ENCODE data around the gene SPDEF. TPM values are rescaled to one million over a fixed set of nuclear protein-coding genes. Genes with fewer than 3 reads are reported as not detected.

SPDEF gene
- total RNA-seq, 2 experiments from 2014 or later = 0.13 TPM; not detected in 1

DNA sequence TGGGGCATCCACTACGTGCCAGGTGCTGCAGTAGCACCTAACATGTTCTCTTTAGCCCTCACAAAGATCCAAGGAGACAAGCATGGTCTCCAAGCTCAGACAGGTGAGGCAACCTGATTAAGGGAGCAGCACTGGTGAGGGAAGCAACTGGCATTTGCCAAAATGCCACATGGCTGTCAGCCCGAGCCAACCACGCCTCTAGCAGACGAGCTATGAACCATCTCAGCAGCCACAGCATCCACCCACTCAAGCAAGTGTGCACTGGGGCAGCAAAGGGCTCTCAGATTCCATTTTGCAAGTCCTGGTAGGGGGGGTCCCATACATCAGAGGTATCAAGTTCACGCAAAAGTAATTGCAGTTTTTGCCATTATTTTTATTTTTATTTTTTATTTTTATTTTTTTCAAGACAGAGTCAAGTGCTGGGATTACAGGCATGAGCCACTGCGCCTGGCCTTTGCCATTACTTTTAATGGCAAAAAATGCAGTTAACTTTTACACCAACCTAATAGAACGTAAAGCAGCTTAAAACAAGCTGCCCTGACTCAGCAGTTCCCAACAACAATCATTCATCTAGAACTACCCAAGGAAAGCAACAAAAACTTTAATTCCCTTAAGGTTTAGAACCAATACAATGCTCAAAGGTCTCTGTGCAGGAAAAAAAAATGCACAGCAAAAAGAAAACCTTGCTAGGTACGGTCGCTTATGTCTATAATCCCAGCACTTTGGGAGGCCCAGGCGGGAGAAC is 36.3 kb upstream of the SPDEF start:
- CTCF ChIA-PET = interaction anchor here (1.0 to 4.6 kb wide), 3 partner anchors 16 to 343 kb away, joined by 3 to 20 read pairs (median 3); partner anchors contain the start of gene SMIM29
- no peak for ATAC-seq
- Mint-ChIP-seq H3K4me1 (ENCODE audit: low read depth) (peaks cover 7% of the 10 kb centered on the region), H3K9me3 (ENCODE audit: insufficient read depth) (no peaks in the 10 kb centered on the region), H3K27ac (no peak overlapping the region), H3K27me3 (ENCODE audit: low read depth) (no peaks in the 10 kb centered on the region), H3K36me3 (ENCODE audit: low read depth) (peaks cover 3% of the 10 kb centered on the region), H3K4me3 (no peak overlapping the region)
- POLR2A ChIA-PET = interaction anchor here (0.7 kb wide), 1 partner anchor 8 kb away, joined by 3 read pairs; no protein-coding TSS in a partner anchor
- no peak for DNase-seq

DNA sequence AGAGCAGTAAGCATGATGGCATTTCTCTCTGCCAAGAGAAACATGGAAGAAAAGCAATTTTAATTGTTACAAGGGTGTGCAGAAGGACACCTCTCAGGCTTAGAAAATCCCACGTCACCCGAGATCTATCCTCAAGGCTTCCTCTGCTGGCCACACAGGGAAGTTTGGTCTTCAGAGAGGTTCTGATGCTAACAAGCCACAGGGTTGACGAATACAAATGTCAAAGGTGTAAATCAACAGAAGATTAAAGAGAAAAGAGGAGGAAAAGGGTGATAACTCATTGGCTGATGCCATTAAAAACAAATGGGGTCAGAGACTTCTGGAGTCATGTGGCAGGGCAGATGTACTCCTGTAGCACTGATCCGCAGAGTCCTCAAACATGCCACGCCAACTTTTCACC is 33.6 kb upstream of the SPDEF start:
- ChIA-PET CTCF (no interaction called here), POLR2A (no interaction called here)
- DNase-seq (no peak), ATAC-seq (no peak)
- Mint-ChIP-seq H3K9me3 (ENCODE audit: insufficient read depth) (no peaks in the 10 kb centered on the region), H3K4me3 (no peak overlapping the region), H3K27ac (no peak overlapping the region), H3K36me3 (ENCODE audit: low read depth) (peaks cover 3% of the 10 kb centered on the region), H3K27me3 (ENCODE audit: low read depth) (no peaks in the 10 kb centered on the region), H3K4me1 (ENCODE audit: low read depth) (peaks cover 7% of the 10 kb centered on the region)

DNA sequence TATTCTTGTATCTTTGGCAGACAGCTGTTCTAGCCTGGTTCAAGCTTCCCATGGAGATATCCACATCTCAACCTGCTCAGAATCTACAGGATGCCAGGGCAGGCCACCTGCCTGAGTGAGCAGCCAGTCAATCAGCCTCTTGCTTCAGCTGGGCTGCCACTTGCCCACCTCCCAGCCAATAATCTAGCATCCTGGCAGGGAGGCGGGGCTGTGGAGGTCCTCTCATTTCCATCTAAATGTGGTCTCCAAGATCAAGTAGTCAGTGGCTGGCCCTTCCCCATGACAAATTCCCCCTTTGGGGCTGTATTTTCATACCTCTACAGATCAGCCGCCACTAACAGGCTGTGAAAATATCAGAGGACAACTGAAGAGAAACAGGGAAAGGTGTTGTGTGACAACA is 33.0 kb upstream of the SPDEF start:
- ATAC-seq (no peak), DNase-seq (no peak)
- Mint-ChIP-seq H3K27me3 (ENCODE audit: low read depth) (no peaks in the 10 kb centered on the region), H3K9me3 (ENCODE audit: insufficient read depth) (no peaks in the 10 kb centered on the region), H3K4me3 (no peak overlapping the region), H3K4me1 (ENCODE audit: low read depth) (peaks cover 7% of the 10 kb centered on the region), H3K27ac (no peak overlapping the region), H3K36me3 (ENCODE audit: low read depth) (peaks cover 3% of the 10 kb centered on the region)
- POLR2A ChIA-PET = no interaction called here
- CTCF ChIA-PET = no interaction called here

GRCh38 chr6:34587851-34588250 is 31.7 kb upstream of the SPDEF start:
- Mint-ChIP-seq H3K27ac (no peak overlapping the region), H3K36me3 (ENCODE audit: low read depth) (peaks cover 3% of the 10 kb centered on the region), H3K9me3 (ENCODE audit: insufficient read depth) (no peaks in the 10 kb centered on the region), H3K4me1 (ENCODE audit: low read depth) (peaks cover 7% of the 10 kb centered on the region), H3K27me3 (ENCODE audit: low read depth) (no peaks in the 10 kb centered on the region), H3K4me3 (no peak overlapping the region)
- ATAC-seq (no peak), DNase-seq (no peak)
- ChIA-PET CTCF (interaction anchor here (1.5 kb wide), 1 partner anchor 23 kb away, joined by 7 read pairs; no protein-coding TSS in a partner anchor), POLR2A (no interaction called here)

DNA sequence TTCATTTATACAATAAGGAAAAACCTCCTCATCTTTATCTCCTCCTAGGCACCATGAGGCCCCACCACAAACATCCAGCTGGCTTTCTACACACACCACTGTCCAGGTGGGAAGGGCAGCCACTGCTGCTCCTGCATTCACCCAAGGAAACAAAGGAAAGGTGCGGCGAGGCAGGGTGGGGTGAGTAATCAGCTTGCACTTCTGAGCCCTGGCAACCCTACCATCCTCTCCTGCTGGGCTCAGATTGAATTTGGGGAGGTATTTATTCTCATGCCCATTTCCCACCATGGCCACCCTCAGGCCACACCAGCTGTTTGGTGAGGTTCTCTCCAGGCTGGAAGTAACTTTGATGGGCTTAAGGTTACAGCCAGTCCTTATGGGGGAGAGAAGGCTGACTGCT is 31.2 kb upstream of the SPDEF start:
- DNase-seq = no peak
- Mint-ChIP-seq H3K36me3 (ENCODE audit: low read depth) (peaks cover 3% of the 10 kb centered on the region), H3K4me1 (ENCODE audit: low read depth) (peaks cover 7% of the 10 kb centered on the region), H3K27ac (no peak overlapping the region), H3K4me3 (no peak overlapping the region), H3K27me3 (ENCODE audit: low read depth) (no peaks in the 10 kb centered on the region), H3K9me3 (ENCODE audit: insufficient read depth) (no peaks in the 10 kb centered on the region)
- no peak for ATAC-seq
- CTCF ChIA-PET = interaction anchor here (1.5 kb wide), 1 partner anchor 23 kb away, joined by 7 read pairs; no protein-coding TSS in a partner anchor
- POLR2A ChIA-PET = no interaction called here

DNA sequence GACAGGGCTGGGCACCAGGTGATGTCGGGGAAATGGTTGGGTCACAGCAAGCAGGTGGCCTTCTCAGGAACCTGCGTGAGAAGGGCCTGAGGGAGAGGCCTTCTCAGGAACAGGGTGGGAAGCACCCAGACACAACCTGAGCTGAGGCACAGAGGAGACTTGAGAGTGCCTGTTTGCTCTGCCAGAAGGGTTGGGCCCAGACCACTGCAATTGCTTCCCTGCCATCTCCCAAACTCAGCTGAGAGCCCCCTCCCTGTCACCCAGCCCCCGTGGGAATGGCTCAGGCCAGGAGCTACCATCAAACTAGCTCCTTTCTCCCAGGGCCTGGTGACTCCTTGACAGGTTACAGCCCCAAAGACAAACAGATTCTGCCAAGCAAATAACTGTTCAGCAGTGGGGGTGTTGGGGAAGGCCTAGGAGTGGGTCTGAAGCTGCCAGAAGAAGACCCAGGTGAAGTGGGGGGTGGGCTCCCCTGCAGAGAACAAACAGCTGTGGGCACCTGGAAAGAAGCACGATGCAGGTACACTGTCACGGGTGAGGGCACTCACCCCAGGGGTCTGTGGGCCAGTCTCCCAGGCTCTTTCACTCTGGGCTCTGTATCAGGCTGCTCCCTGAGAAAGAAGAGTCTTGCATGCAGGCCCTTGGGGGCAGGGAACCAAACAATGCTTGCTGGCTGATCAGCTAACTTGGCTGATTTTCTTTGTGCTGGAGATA is 30.4 kb upstream of the SPDEF start:
- no peak overlapping the region for H3K4me3 Mint-ChIP-seq
- H3K27me3 Mint-ChIP-seq (ENCODE audit: low read depth) = no peaks in the 10 kb centered on the region
- no peak for DNase-seq
- ChIA-PET CTCF (no interaction called here), POLR2A (no interaction called here)
- no peak overlapping the region for H3K27ac Mint-ChIP-seq
- H3K36me3 Mint-ChIP-seq (ENCODE audit: low read depth) = peaks cover 3% of the 10 kb centered on the region
- H3K9me3 Mint-ChIP-seq (ENCODE audit: insufficient read depth) = no peaks in the 10 kb centered on the region
- H3K4me1 Mint-ChIP-seq (ENCODE audit: low read depth) = no peaks in the 10 kb centered on the region
- no peak for ATAC-seq

- H3K4me1 Mint-ChIP-seq (ENCODE audit: low read depth) = no peaks in the 10 kb centered on the region
- ATAC-seq = no peak
- H3K27ac Mint-ChIP-seq = no peak overlapping the region
- peaks cover 3% of the 10 kb centered on the region for H3K36me3 Mint-ChIP-seq (ENCODE audit: low read depth)
- ChIA-PET POLR2A (no interaction called here), CTCF (no interaction called here)
- DNase-seq = no peak
- no peaks in the 10 kb centered on the region for H3K9me3 Mint-ChIP-seq (ENCODE audit: insufficient read depth)
- no peak overlapping the region for H3K4me3 Mint-ChIP-seq
- no peaks in the 10 kb centered on the region for H3K27me3 Mint-ChIP-seq (ENCODE audit: low read depth)
Measured at GRCh38 chr6:34585512-34586061, 29.5 kb upstream of the SPDEF start.

GRCh38 chr6:34585108-34585507 is 29.0 kb upstream of the SPDEF start:
- Mint-ChIP-seq H3K27me3 (ENCODE audit: low read depth) (no peaks in the 10 kb centered on the region), H3K4me1 (ENCODE audit: low read depth) (no peaks in the 10 kb centered on the region), H3K4me3 (no peak overlapping the region), H3K36me3 (ENCODE audit: low read depth) (peaks cover 3% of the 10 kb centered on the region), H3K9me3 (ENCODE audit: insufficient read depth) (no peaks in the 10 kb centered on the region), H3K27ac (no peak overlapping the region)
- no peak for DNase-seq
- ATAC-seq = no peak
- POLR2A ChIA-PET = no interaction called here
- CTCF ChIA-PET = interaction anchor here (2.1 kb wide), 1 partner anchor 24 kb away, joined by 5 read pairs; no protein-coding TSS in a partner anchor

DNA sequence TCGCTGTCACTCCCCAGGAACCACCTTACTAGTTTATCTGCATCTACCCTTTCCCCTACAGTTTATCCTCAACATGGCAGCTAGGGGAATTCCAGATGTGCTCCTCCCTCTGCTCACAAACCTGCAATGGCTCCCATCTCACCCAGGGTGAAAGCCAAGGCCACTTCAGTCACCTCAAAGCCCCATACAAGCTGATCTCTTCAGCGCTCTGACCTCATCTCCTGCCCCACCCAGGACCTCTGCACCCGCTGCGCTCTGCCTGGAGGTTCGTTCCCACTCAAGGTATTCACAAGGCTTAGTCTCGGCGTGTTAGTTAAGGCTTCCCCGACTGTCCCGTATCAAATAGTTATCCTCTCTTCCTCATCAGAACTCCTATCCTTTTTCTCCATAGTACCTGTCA is 28.6 kb upstream of the SPDEF start:
- CTCF ChIA-PET = interaction anchor here (2.1 kb wide), 1 partner anchor 25 kb away, joined by 5 read pairs; no protein-coding TSS in a partner anchor

DNA sequence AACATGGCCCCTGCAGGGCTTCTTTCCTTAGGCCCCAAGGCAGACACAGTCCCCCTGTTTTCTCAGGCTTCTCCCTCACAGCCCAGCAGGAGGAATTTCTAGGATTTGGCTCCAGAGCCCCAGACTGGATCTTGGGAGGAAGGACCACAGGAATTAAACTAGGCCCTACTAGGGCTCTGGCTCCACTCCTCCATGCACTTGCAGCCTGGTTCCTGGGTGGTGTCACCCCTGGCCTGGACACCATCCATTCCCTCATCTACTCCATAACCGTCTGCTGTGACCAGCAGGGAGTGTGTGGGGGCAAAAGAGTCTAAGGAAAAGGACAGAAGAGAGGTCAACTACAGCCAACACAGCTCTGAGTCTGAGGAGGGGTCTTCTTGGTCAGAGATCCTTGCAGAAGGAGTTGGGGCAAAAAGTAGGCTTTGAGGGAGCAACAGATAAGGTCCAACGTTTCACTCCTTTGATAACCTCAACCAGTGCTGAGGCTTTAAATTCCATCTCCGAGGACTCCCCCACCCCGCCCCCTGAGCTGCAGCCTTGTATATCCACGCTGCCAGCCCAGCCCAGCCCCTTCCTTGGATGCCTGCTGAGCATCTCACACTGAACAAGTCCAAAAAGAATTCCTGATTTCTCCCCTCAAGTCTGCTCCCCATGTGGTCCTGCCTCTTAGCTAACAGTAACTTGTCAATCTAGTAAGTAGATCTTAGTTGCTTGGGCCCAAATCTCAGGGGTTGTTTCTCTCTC is 27.9 kb upstream of the SPDEF start:
- ATAC-seq = no peak
- H3K4me3 Mint-ChIP-seq = no peak overlapping the region
- ChIA-PET POLR2A (interaction anchor here (0.6 kb wide), 1 partner anchor 306 kb away, joined by 3 read pairs; no protein-coding TSS in a partner anchor), CTCF (interaction anchor here (2.1 kb wide), 1 partner anchor 25 kb away, joined by 5 read pairs; no protein-coding TSS in a partner anchor)
- no peaks in the 10 kb centered on the region for H3K27me3 Mint-ChIP-seq (ENCODE audit: low read depth)
- no peaks in the 10 kb centered on the region for H3K4me1 Mint-ChIP-seq (ENCODE audit: low read depth)
- no peak overlapping the region for H3K27ac Mint-ChIP-seq
- peaks cover 3% of the 10 kb centered on the region for H3K36me3 Mint-ChIP-seq (ENCODE audit: low read depth)
- H3K9me3 Mint-ChIP-seq (ENCODE audit: insufficient read depth) = no peaks in the 10 kb centered on the region
- no peak for DNase-seq

More for the DNA sequence above, 28.6 kb upstream of the SPDEF start:
- H3K4me1 Mint-ChIP-seq (ENCODE audit: low read depth) = no peaks in the 10 kb centered on the region
- no peak overlapping the region for H3K27ac Mint-ChIP-seq
- no peak for DNase-seq
- peaks cover 3% of the 10 kb centered on the region for H3K36me3 Mint-ChIP-seq (ENCODE audit: low read depth)
- H3K27me3 Mint-ChIP-seq (ENCODE audit: low read depth) = no peaks in the 10 kb centered on the region
- no peak overlapping the region for H3K4me3 Mint-ChIP-seq
- POLR2A ChIA-PET = no interaction called here
- no peak for ATAC-seq
- no peaks in the 10 kb centered on the region for H3K9me3 Mint-ChIP-seq (ENCODE audit: insufficient read depth)

DNA sequence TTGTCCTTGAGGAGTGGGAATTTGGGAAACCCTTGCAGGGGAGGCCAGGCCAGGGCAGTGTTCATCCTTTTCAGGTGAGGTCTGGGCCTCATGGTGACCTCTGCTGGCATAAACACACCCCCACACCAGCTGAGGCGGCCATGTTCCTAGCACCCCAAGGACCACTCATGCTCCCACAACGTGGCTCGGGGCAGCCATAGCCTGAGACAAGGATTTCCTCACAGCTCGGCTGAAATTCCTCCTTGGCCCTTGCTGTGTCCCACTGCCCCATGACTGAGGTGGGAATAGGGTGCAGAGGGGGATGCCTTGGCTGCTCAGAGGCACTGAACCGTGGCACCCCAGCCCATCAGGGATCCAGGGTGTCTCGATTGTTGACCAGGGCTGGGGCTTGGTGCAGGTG is 27.3 kb upstream of the SPDEF start:
- CTCF ChIA-PET = interaction anchor here (2.1 kb wide), 1 partner anchor 26 kb away, joined by 5 read pairs; no protein-coding TSS in a partner anchor
- H3K27ac Mint-ChIP-seq = no peak overlapping the region
- no peaks in the 10 kb centered on the region for H3K9me3 Mint-ChIP-seq (ENCODE audit: insufficient read depth)
- no peaks in the 10 kb centered on the region for H3K4me1 Mint-ChIP-seq (ENCODE audit: low read depth)
- POLR2A ChIA-PET = interaction anchor here (0.6 kb wide), 1 partner anchor 306 kb away, joined by 3 read pairs; no protein-coding TSS in a partner anchor
- ATAC-seq = no peak
- H3K36me3 Mint-ChIP-seq (ENCODE audit: low read depth) = no peaks in the 10 kb centered on the region
- H3K4me3 Mint-ChIP-seq = no peak overlapping the region
- no peaks in the 10 kb centered on the region for H3K27me3 Mint-ChIP-seq (ENCODE audit: low read depth)
- DNase-seq = no peak

Data from activated CD8-positive, alpha-beta T cell treated with anti-CD3 and anti-CD28 coated beads, Interleukin-2, amount 10 ng/mL, durations not matched to agents 7 days and 5 days (primary cell).